Stimulated activated naive CD8-positive, alpha-beta T cell treated with anti-CD3 and anti-CD28 coated beads, Interleukin-15, Interleukin-2, amounts not matched to agents 100 ng/mL and 50 ng/mL, for 24 hours (primary cell): ENCODE data around the gene FBXW11.
A peak's percentile ranks its signal among the peaks of the same experiment; 100 is the strongest.

Experiments
- H3K27ac Mint-ChIP-seq: one replicate; pipeline ENCODE4 v1.8.0; 2021; ENCODE audit warnings: mild to moderate bottlenecking, mixed read lengths
- H3K27me3 Mint-ChIP-seq: one replicate; pipeline ENCODE4 v1.8.0; 2021; ENCODE audit warnings: mixed read lengths
- H3K36me3 Mint-ChIP-seq: one replicate; pipeline ENCODE4 v1.8.0; 2021; ENCODE audit warnings: low read depth, mixed read lengths
- H3K4me1 Mint-ChIP-seq: one replicate; pipeline ENCODE4 v1.8.0; 2021; ENCODE audit warnings: low read depth, mixed read lengths
- H3K4me3 Mint-ChIP-seq: one replicate; pipeline ENCODE4 v1.8.0; 2021; ENCODE audit warnings: mild to moderate bottlenecking, mixed read lengths
- H3K9me3 Mint-ChIP-seq: one replicate; pipeline ENCODE4 v1.8.0; 2021; ENCODE audit warnings: mixed read lengths

The FBXW11 gene

DNA sequence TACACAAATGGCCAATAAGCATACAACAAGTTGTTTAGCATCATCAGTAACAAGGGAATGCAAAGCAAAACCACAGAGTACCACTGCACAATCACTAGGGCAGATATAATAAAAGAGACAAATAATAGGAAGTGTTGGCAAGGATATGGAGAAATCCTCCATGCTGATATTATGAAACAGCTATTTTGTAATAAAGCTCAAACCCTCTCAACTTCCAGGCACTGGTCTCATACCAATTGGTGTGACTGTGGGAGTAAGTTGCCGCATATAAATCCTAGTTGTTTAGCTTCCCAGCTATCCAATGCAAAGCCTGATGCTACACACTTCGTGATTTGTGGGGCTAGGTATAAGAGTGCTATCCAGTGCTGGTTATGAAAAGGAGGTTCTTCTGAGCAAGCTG is 132.2 kb downstream of the FBXW11 start:
- Mint-ChIP-seq H3K27me3 (no peaks in the 10 kb centered on the region), H3K4me1 (no peaks in the 10 kb centered on the region), H3K4me3 (no peak overlapping the region), H3K27ac (peak overlapping the region; percentile 13), H3K36me3 (peaks cover 84% of the 10 kb centered on the region), H3K9me3 (no peaks in the 10 kb centered on the region)

DNA sequence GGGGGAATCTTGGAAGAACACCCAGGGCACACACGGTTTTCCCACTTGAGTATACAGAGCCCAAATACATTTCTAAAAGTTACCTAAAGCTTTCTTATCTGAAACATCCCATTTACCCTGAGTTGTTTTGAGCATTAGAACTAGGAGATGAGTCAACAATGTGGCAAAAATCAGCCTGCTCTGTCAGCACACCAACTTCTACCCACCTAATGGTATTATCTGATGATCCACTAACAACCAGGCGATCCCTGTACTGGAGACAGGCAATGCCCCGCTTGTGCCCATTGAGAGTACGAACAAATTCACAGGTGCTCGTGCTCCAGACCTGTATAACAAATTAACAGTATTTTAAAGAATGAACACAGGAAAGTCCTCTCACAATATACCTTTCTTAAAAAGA is 133.8 kb downstream of the FBXW11 start:
- H3K27me3 Mint-ChIP-seq: no peaks in the 10 kb centered on the region
- peaks cover 89% of the 10 kb centered on the region for H3K36me3 Mint-ChIP-seq
- H3K4me3 Mint-ChIP-seq: no peak overlapping the region
- no peak overlapping the region for H3K27ac Mint-ChIP-seq
- H3K4me1 Mint-ChIP-seq: no peaks in the 10 kb centered on the region
- H3K9me3 Mint-ChIP-seq: no peaks in the 10 kb centered on the region

DNA sequence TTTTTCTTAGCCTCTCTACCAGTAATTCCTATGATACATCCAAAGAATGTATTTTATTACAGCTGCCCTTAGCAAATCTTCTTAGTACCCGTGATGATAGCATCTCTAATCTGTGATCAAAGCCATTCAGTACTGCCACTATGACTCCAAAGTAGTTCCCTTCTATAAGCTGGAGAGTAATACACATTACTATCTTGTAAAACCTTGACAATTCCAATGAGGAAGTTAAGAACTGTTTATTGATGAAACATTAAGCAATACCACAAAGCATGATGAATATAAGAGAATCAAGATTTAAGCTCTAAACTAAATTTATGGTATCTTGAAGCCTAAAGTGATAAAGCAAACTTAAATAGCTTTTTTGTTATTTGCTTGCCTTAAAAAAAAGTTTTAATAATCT is 134.7 kb downstream of the FBXW11 start:
- H3K27me3 Mint-ChIP-seq: no peaks in the 10 kb centered on the region

DNA sequence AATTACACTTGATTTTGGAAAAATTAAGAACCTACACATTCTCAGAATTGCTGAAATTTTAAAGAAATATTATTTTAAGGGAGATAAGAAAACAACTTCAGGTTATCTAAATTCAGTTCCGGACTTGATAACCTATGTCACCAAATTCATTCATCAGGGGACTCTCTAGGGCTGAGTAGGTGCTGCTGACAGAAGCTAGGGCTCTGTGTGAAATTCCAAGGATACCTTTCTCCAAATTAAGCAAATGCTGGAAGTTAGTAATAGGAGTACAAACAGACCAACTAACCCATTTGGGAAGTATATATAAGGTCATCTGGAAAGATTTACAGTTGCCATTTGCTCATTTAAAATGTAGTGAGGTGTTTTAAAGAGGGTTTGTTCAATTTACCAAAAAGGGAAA is 136.5 kb downstream of the FBXW11 start:
- Mint-ChIP-seq H3K4me1 (peaks cover 6% of the 10 kb centered on the region), H3K27ac (no peak overlapping the region), H3K36me3 (peaks cover 83% of the 10 kb centered on the region), H3K4me3 (no peak overlapping the region), H3K27me3 (no peaks in the 10 kb centered on the region), H3K9me3 (no peaks in the 10 kb centered on the region)

More for the DNA sequence above, 134.7 kb downstream of the FBXW11 start:
- no peak overlapping the region for H3K4me3 Mint-ChIP-seq
- peaks cover 89% of the 10 kb centered on the region for H3K36me3 Mint-ChIP-seq
- no peak overlapping the region for H3K27ac Mint-ChIP-seq
- peaks cover 2% of the 10 kb centered on the region for H3K4me1 Mint-ChIP-seq
- no peaks in the 10 kb centered on the region for H3K9me3 Mint-ChIP-seq

DNA sequence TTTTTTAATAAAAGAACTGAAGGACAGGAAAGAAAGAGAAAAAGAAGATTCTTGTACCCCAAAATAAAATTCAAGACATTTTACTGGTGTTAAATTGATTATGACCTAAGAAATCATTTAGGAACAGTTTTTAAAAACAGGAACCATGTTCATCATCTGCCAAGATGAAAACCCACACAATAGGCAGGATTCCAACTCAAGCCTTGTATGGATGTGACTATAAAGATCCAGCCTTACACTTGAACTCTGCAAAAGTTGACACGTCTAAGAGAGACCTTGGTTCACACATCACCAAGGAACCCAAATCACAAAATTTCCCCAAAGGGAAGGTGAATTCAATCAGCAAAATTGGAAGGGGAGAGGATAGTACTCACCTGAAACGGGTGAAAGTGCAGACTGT is 138.2 kb downstream of the FBXW11 start:
- no peaks in the 10 kb centered on the region for H3K27me3 Mint-ChIP-seq
- H3K4me1 Mint-ChIP-seq: peaks cover 6% of the 10 kb centered on the region
- no peak overlapping the region for H3K27ac Mint-ChIP-seq
- peaks cover 82% of the 10 kb centered on the region for H3K36me3 Mint-ChIP-seq
- H3K9me3 Mint-ChIP-seq: no peaks in the 10 kb centered on the region
- no peak overlapping the region for H3K4me3 Mint-ChIP-seq

DNA sequence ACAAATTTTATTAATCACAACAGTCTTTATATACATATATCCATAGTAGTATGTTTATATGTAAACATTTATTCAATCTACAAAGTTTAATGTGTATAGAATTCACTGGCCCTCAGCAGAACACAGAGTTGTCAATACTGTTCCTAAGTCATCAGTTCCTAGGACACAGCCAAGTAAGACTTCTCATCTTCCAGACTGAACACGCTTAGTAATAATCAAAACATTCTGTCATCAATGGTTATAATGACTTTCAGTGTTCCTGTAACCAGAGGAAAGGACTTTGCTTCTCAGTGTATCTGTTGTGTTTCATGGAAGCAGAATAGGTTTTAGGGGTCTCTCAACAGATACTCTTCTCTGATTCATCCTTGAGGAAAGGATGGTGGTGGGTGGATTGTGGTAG is 138.7 kb downstream of the FBXW11 start:
- H3K4me3 Mint-ChIP-seq: no peak overlapping the region
- peaks cover 6% of the 10 kb centered on the region for H3K4me1 Mint-ChIP-seq
- peaks cover 81% of the 10 kb centered on the region for H3K36me3 Mint-ChIP-seq
- H3K27ac Mint-ChIP-seq: no peak overlapping the region
- H3K9me3 Mint-ChIP-seq: no peaks in the 10 kb centered on the region
- H3K27me3 Mint-ChIP-seq: no peaks in the 10 kb centered on the region

DNA sequence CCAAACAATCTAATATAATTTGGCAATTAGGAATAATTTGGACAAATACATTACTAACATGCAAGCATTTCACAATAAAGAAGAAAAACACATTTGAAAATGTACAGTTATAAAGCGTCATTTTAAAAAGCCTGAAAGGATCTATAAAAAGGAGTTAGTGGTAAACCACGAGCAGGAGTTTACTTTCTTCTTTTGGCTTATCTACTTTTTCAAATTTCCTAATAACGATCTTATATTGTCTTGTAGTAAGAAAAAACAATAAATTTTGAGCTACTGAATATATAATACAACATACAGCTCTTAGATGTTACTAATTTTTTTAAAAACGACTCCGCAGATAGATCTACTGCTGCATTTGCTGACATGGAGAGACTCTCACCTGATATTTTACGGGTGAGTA is 141.0 kb downstream of the FBXW11 start:
- H3K36me3 Mint-ChIP-seq: peaks cover 68% of the 10 kb centered on the region
- H3K4me3 Mint-ChIP-seq: no peak overlapping the region

DNA sequence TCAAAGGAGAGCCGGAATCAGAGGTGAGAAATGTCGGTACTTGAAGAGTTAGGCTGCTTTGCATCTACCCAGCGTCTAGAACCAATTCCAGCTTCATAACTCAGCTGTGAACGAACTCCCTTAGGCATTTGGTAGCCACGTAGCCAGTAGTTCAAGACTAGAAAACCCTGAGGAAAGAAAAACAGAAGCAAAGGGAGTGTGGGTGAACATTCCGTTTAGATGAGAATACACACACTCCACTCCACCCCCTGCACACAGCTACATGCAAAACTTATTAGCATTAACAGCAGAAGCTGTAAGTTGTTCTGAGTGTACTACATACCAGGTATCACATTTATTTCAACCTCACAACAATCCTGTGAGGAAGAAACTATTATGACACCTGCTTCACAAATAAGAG is 142.5 kb downstream of the FBXW11 start:
- no peak overlapping the region for H3K27ac Mint-ChIP-seq
- no peaks in the 10 kb centered on the region for H3K9me3 Mint-ChIP-seq
- H3K4me1 Mint-ChIP-seq: peaks cover 6% of the 10 kb centered on the region
- H3K4me3 Mint-ChIP-seq: no peak overlapping the region
- H3K36me3 Mint-ChIP-seq: peaks cover 54% of the 10 kb centered on the region
- H3K27me3 Mint-ChIP-seq: no peaks in the 10 kb centered on the region

More for the DNA sequence above, 141.0 kb downstream of the FBXW11 start:
- Mint-ChIP-seq H3K4me1 (peaks cover 6% of the 10 kb centered on the region), H3K27ac (no peak overlapping the region), H3K27me3 (no peaks in the 10 kb centered on the region), H3K9me3 (no peaks in the 10 kb centered on the region)

DNA sequence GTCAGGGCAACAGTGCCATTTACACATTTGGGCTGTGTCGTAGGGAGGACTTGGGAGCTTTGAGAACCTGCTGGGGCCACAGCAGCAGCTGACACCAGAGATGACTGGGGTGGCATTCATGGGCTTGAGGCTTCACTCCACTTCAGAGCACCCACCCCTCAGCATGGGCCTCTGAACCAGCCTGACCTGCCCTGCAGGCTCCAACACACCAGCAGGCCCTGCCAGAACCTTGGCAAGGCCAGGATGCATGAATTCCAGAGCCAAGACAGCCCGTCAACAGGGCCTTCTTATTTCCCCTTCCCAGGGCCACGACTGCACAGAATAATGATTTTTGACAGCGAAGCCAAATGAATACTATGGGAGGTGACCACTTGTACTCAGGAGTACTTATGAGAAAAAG is 143.8 kb downstream of the FBXW11 start:
- H3K4me3 Mint-ChIP-seq: no peak overlapping the region
- H3K36me3 Mint-ChIP-seq: peaks cover 41% of the 10 kb centered on the region
- H3K9me3 Mint-ChIP-seq: no peaks in the 10 kb centered on the region
- H3K4me1 Mint-ChIP-seq: peaks cover 6% of the 10 kb centered on the region
- H3K27ac Mint-ChIP-seq: no peak overlapping the region
- no peaks in the 10 kb centered on the region for H3K27me3 Mint-ChIP-seq

DNA sequence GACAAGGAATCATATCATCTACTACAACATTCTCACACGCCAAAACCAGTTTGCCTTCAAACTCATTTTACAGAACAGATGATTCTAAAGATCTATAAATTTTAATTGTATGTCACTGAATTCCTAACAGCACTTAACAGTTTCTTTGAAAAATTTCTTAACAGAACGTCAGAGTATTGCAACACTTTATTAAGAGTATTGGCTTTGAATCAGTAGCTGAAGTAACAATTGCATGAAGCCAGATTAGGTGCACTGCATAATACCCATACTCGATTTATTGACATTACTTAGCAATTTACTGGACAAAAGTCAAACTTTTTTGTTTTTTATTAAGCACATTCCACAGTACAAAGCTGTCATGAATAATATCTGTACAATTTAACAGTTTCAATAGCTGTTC is 145.1 kb downstream of the FBXW11 start:
- no peaks in the 10 kb centered on the region for H3K9me3 Mint-ChIP-seq
- peaks cover 30% of the 10 kb centered on the region for H3K36me3 Mint-ChIP-seq
- peaks cover 4% of the 10 kb centered on the region for H3K4me1 Mint-ChIP-seq
- H3K4me3 Mint-ChIP-seq: no peak overlapping the region
- H3K27me3 Mint-ChIP-seq: no peaks in the 10 kb centered on the region
- H3K27ac Mint-ChIP-seq: no peak overlapping the region

DNA sequence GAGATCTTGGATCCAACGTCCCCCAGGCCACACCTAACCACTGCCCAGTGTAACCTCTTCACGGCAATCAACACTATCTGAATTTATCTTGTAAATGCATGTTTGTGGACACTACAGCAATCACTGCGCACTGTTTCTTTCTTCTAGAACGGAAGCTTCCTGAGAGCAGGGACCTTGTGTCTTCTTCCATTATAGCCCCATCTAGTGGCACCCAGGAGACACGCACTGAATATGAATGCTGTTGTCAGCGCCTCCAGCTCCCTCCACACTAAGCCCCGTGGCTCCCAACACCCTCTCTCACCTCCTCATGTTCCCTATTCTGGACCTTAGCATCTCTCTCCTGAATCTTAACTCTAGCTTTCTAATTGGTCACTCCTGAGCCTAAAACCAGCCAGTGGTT is 148.1 kb downstream of the FBXW11 start:
- no peak overlapping the region for H3K4me3 Mint-ChIP-seq
- H3K27me3 Mint-ChIP-seq: no peaks in the 10 kb centered on the region
- peaks cover 5% of the 10 kb centered on the region for H3K9me3 Mint-ChIP-seq
- peaks cover 22% of the 10 kb centered on the region for H3K36me3 Mint-ChIP-seq
- peaks cover 9% of the 10 kb centered on the region for H3K4me1 Mint-ChIP-seq
- no peak overlapping the region for H3K27ac Mint-ChIP-seq

DNA sequence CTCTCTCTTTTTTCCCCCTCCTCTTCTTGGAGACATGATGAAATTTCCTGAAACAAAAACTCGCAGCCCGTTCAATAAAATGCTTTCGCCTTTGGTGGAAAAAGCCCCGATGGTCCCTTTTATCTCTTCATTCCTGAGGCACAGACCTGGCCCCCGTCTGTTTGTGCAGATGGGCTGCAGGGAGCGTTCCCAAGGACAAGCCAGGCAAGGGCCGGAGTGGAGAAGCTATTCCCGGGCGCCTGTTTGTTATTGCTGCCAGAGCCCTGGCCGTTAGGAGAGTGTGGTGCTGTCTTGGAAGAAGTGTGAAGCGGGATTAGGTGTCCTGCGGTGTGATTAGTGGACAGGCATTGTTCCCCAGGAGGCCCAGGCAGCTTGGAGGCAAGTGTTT is 149.0 kb downstream of the FBXW11 start:
- Mint-ChIP-seq H3K27ac (no peak overlapping the region), H3K4me1 (peaks cover 9% of the 10 kb centered on the region), H3K9me3 (peaks cover 5% of the 10 kb centered on the region), H3K4me3 (no peak overlapping the region), H3K27me3 (no peaks in the 10 kb centered on the region), H3K36me3 (peaks cover 15% of the 10 kb centered on the region)

DNA sequence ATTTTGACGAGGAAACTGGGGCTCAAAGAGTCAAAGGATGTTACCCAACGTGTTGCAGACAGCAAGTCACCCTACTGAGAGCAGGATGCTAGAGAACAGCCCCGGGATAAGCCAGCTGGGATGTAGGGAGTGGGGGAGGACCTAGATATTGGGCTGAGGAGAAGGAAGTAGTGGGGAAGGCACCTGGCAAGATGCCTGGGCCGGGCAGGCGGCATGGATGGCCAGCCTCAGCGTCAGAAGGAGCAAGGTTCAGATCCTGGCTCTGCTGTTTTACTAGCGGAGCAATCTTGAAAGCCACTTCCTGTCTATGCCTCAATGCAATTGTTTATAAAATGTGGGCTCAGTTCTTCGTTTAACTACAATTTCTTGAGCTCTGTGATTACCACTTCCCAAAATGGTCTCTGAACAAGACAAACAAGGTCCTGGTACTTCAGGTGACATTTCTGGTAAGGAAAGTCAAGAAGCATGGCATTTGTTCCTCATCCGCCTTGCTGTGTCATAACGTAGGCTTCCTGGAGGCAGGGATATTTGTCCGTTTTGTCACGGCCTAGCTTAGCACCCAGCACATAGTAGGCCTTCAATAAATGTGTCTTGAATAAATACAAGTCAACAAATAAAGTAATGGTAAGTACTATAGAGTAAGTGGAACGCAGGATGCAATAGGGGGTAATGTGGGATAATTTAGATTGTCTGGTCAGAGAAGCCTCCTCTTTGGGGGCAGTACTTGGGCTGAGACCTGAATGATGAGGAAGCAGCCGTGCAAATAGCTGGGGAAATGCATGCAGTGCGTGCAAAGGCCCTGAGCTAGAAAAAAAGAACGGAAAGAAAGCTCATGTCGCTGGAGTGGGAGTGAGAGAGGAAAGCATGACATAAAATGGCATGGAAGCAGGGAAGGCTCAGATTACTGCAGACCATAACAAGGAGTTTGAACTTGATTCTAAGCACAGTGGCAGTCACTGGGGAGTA is 150.4 kb downstream of the FBXW11 start:
- H3K4me1 Mint-ChIP-seq: peaks cover 9% of the 10 kb centered on the region
- H3K36me3 Mint-ChIP-seq: peaks cover 10% of the 10 kb centered on the region
- peaks cover 5% of the 10 kb centered on the region for H3K9me3 Mint-ChIP-seq
- H3K4me3 Mint-ChIP-seq: no peak overlapping the region
- no peaks in the 10 kb centered on the region for H3K27me3 Mint-ChIP-seq
- H3K27ac Mint-ChIP-seq: no peak overlapping the region

DNA sequence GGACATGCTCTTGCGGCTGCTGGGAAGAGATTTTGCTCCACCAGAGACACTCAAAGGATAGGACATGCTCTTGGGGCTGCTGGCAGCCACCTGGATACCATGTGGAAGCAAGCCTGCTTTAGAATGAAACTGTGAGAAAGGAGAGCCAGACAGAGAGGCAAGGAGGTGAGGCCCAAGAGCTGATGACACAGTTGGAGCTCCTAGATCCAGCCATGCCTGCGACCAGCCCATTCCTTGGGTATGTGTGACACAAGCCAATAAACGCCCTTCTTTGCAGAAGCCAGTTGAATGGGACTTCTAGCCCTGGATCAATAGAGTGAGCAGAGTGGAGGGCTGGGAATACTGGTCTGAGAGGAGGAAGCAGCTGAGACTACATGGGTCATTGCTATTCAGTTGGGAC is 151.2 kb downstream of the FBXW11 start:
- Mint-ChIP-seq H3K4me3 (no peak overlapping the region), H3K27ac (no peak overlapping the region), H3K9me3 (peaks cover 5% of the 10 kb centered on the region), H3K36me3 (peaks cover 10% of the 10 kb centered on the region), H3K27me3 (no peaks in the 10 kb centered on the region), H3K4me1 (peaks cover 9% of the 10 kb centered on the region)

DNA sequence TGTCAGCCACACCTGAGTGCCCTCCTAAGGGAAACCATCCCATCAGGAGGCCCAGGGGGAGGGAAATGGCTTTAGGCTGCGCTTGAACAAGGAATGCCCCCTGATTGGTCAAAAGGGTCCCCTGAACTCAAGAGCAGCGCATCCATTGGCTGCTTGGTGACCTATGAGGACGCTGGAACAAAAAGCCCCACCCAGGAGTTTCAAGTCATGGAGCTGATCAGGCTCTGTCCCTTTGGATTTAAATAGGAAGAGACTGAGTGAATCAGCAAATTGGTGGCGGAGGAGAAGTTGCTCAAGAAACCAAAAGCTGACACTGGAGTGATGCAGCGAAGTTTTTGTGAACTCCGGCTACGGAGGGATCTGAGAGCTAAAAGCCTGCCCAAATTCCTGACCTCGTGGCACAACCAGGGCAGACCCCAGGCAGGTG is 154.2 kb downstream of the FBXW11 start:
- Mint-ChIP-seq H3K27ac (no peak overlapping the region), H3K36me3 (peaks cover 10% of the 10 kb centered on the region), H3K9me3 (peaks cover 5% of the 10 kb centered on the region), H3K4me1 (peaks cover 9% of the 10 kb centered on the region), H3K4me3 (no peak overlapping the region), H3K27me3 (no peaks in the 10 kb centered on the region)

DNA sequence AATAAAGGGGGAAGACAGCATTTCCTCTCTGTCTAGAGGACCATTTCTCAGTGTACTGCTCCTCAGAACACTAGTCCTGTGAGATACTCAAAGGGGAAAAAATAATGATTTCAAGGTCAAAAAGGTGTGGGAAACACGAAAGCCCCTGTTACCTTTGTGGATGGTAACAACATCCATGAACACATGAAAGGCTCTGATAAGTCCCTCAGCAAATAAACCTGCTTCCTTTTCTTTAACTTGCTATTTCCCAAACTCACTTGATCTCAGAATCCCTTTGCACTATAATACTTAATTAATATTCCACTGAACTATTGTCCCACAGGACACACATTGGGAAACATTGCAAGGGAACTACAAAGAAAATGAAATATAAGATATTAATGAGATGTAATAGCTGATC is 155.2 kb downstream of the FBXW11 start:
- H3K27me3 Mint-ChIP-seq: no peaks in the 10 kb centered on the region
- peaks cover 5% of the 10 kb centered on the region for H3K4me1 Mint-ChIP-seq
- no peak overlapping the region for H3K27ac Mint-ChIP-seq
- no peak overlapping the region for H3K4me3 Mint-ChIP-seq
- peaks cover 7% of the 10 kb centered on the region for H3K36me3 Mint-ChIP-seq
- H3K9me3 Mint-ChIP-seq: peaks cover 5% of the 10 kb centered on the region
